Measurements from ENCODE around the gene HOXC11.

- TF ChIP-seq EZH2 (IDR thresholded peaks at IDR 0.05; ENCODE audit: borderline replicate concordance, low read length) (no peak), CTCF (conservative IDR thresholded peaks at IDR 0.05 in 1 of 2, IDR thresholded peaks at IDR 0.05 in 1 of 2; ENCODE audit: extremely low read depth in 1 of 2, insufficient read depth in 1 of 2, low read depth in 1 of 2, low read length in 2 of 2) (no peak)
These were observed 699 bp upstream of the HOXC11 start for GRCh38 chr12:53972152-53972702.
